Measurements from ENCODE around the gene RNF222. TPM values are rescaled to one million over a fixed set of nuclear protein-coding genes. Genes with fewer than 3 reads are reported as not detected.

The RNF222 gene
- polyA plus RNA-seq, 1 of the 3 experiments (the other 2 are of a cell fraction): not detected

GRCh38 chr17:8443756-8444155 is 46.1 kb upstream of the RNF222 start:
- Histone ChIP-seq H3K9me3 (no peaks in the 10 kb centered on the region), H3F3A (replicated peaks; ENCODE audit: insufficient read depth) (peaks cover 17% of the 10 kb centered on the region), H2AFZ (ENCODE audit: low read depth) (no peak overlapping the region), H3K9ac (no peak overlapping the region), H3K27me3 (ENCODE audit: insufficient read depth) (no peaks in the 10 kb centered on the region), H3K4me1 (ENCODE audit: control insufficient read depth in 1 of 2, insufficient read depth in 2 of 2, low read depth in 1 of 2, low read length in 1 of 2) (no peaks in the 10 kb centered on the region; a peak in 1 of 4 replicates), H3K9me2 (0 out of 2 replicates have a peak, but pooled peaks cover 3% of the 10 kb centered on the region), H3K36me3 (replicated peaks in 1 of 2; ENCODE audit: control insufficient read depth in 1 of 2, insufficient read depth in 2 of 2, low read length in 1 of 2) (peaks cover 52 to 66% of the 10 kb centered on the region in 2 experiments), H3K4me3 (ENCODE audit: low read depth in 2 of 2, low read length in 1 of 2) (no peak overlapping the region), H3K79me2 (ENCODE audit: insufficient read depth) (peaks cover 91% of the 10 kb centered on the region), H3K4me2 (no peak overlapping the region), H4K20me1 (ENCODE audit: insufficient read depth) (peaks cover 64% of the 10 kb centered on the region), H3K27ac (ENCODE audit: low read depth in 2 of 2, low read length in 1 of 2) (no peak overlapping the region)
- TF ChIP-seq SMC3 (IDR thresholded peaks at IDR 0.05; ENCODE audit: low read depth, low read length) (no peak), MXI1 (IDR thresholded peaks at IDR 0.05; ENCODE audit: low read depth, low read length) (no peak), FOXM1 (IDR thresholded peaks at IDR 0.05; ENCODE audit: low read depth) (no peak), ELF1 (IDR thresholded peaks at IDR 0.05) (no peak)
- WGBS (ENCODE audit: low lambda C conversion rate): 95% methylated on average over 7 of the region's 7 CpGs
- POLR2A ChIA-PET: no interaction called here
- CTCF ChIA-PET: interaction anchor here (2.4 kb wide), 1 partner anchor 10 kb away, joined by 7 read pairs; no protein-coding TSS in a partner anchor
- DNase-seq: no peak

GRCh38 chr17:8442310-8442709 is 44.7 kb upstream of the RNF222 start:
- Histone ChIP-seq H3K27ac (ENCODE audit: low read depth in 2 of 2, low read length in 1 of 2) (no peak overlapping the region), H3K4me2 (no peak overlapping the region), H4K20me1 (ENCODE audit: insufficient read depth) (peaks cover 79% of the 10 kb centered on the region), H3F3A (replicated peaks; ENCODE audit: insufficient read depth) (peaks cover 17% of the 10 kb centered on the region), H3K27me3 (ENCODE audit: insufficient read depth) (no peaks in the 10 kb centered on the region), H3K9ac (no peak overlapping the region), H3K36me3 (replicated peaks in 1 of 2; ENCODE audit: control insufficient read depth in 1 of 2, insufficient read depth in 2 of 2, low read length in 1 of 2) (peaks cover 41 to 59% of the 10 kb centered on the region in 2 experiments), H3K9me2 (no peaks in the 10 kb centered on the region), H2AFZ (ENCODE audit: low read depth) (no peak overlapping the region), H3K4me3 (ENCODE audit: low read depth in 2 of 2, low read length in 1 of 2) (no peak overlapping the region), H3K9me3 (no peaks in the 10 kb centered on the region), H3K4me1 (ENCODE audit: control insufficient read depth in 1 of 2, insufficient read depth in 2 of 2, low read depth in 1 of 2, low read length in 1 of 2) (peaks cover 0 to 2% of the 10 kb centered on the region in 2 experiments; a peak in 2 of 4 replicates), H3K79me2 (ENCODE audit: insufficient read depth) (peaks cover 92% of the 10 kb centered on the region)
- WGBS (ENCODE audit: low lambda C conversion rate): 95% methylated on average over 2 of the region's 2 CpGs
- ChIA-PET CTCF (no interaction called here), POLR2A (no interaction called here)
- no peak for DNase-seq
- TF ChIP-seq, protein P1, sequence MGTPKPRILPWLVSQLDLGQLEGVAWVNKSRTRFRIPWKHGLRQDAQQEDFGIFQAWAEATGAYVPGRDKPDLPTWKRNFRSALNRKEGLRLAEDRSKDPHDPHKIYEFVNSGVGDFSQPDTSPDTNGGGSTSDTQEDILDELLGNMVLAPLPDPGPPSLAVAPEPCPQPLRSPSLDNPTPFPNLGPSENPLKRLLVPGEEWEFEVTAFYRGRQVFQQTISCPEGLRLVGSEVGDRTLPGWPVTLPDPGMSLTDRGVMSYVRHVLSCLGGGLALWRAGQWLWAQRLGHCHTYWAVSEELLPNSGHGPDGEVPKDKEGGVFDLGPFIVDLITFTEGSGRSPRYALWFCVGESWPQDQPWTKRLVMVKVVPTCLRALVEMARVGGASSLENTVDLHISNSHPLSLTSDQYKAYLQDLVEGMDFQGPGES (IDR thresholded peaks at IDR 0.05; ENCODE audit: low read depth, low read length): no peak
- TF ChIP-seq ELF1 (IDR thresholded peaks at IDR 0.05) (no peak), RFX5 (IDR thresholded peaks at IDR 0.05; ENCODE audit: low read length) (no peak), POLR2AphosphoS5 (IDR thresholded peaks at IDR 0.05; ENCODE audit: low read depth, low read length) (no peak), SMC3 (IDR thresholded peaks at IDR 0.05; ENCODE audit: low read depth, low read length) (no peak), FOXJ3 (CRISPR knock-in tag; IDR thresholded peaks at IDR 0.05) (no peak), SIN3A (IDR thresholded peaks at IDR 0.05; ENCODE audit: borderline replicate concordance, low read depth, low read length) (no peak), PBX3 (IDR thresholded peaks at IDR 0.05) (no peak), GATA2 (CRISPR knock-in tag; IDR thresholded peaks at IDR 0.05) (no peak), RAD21 (IDR thresholded peaks at IDR 0.05; ENCODE audit: low read length) (no peak), FOSL2 (IDR thresholded peaks at IDR 0.05; ENCODE audit: borderline replicate concordance, low read depth) (no peak), TAF1 (IDR thresholded peaks at IDR 0.05; ENCODE audit: borderline replicate concordance, low read depth, low read length) (no peak), NFIC (IDR thresholded peaks at IDR 0.05; ENCODE audit: borderline replicate concordance) (no peak), RCOR1 (IDR thresholded peaks at IDR 0.05; ENCODE audit: low read length) (no peak), TCF12 (IDR thresholded peaks at IDR 0.05) (no peak), MEF2A (IDR thresholded peaks at IDR 0.05; ENCODE audit: borderline replicate concordance, low read depth) (no peak)
- TF ChIP-seq, protein P2, sequence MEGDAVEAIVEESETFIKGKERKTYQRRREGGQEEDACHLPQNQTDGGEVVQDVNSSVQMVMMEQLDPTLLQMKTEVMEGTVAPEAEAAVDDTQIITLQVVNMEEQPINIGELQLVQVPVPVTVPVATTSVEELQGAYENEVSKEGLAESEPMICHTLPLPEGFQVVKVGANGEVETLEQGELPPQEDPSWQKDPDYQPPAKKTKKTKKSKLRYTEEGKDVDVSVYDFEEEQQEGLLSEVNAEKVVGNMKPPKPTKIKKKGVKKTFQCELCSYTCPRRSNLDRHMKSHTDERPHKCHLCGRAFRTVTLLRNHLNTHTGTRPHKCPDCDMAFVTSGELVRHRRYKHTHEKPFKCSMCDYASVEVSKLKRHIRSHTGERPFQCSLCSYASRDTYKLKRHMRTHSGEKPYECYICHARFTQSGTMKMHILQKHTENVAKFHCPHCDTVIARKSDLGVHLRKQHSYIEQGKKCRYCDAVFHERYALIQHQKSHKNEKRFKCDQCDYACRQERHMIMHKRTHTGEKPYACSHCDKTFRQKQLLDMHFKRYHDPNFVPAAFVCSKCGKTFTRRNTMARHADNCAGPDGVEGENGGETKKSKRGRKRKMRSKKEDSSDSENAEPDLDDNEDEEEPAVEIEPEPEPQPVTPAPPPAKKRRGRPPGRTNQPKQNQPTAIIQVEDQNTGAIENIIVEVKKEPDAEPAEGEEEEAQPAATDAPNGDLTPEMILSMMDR (IDR thresholded peaks at IDR 0.05): no peak

All from SK-N-SH (cell line).